ENCODE results near the gene COMMD6. TPM values are rescaled to one million over a fixed set of nuclear protein-coding genes. Genes with fewer than 3 reads are reported as not detected.

Gene COMMD6
- total RNA-seq, 1 experiment from 2014 or later = 131 TPM

GRCh38 chr13:75579529-75579928 lies 41.9 kb upstream of the COMMD6 start:
- no peak overlapping the region for H2BK15ac ChIP-seq (ENCODE audit: low read depth, low read length)
- no peak overlapping the region for H2BK20ac ChIP-seq (ENCODE audit: low read depth, low read length, poor library complexity, severe bottlenecking)
- no peaks in the 10 kb centered on the region for H3K27me3 Mint-ChIP-seq (ENCODE audit: low read depth)
- no peak overlapping the region for H3K14ac ChIP-seq (ENCODE audit: insufficient read depth, low read length)
- H3K9me3 Mint-ChIP-seq = peaks cover 10 to 12% of the 10 kb centered on the region in 2 experiments
- no peak overlapping the region for H3K56ac ChIP-seq (ENCODE audit: insufficient read length, low read depth, low read length)
- no peaks in the 10 kb centered on the region for H3K27me3 ChIP-seq (ENCODE audit: insufficient read depth, low read length)
- no peaks in the 10 kb centered on the region for H3K9me3 ChIP-seq (ENCODE audit: control insufficient read depth, low read depth, low read length)
- H3K4ac ChIP-seq (ENCODE audit: low read depth, low read length) = no peak overlapping the region
- H3K4me1 Mint-ChIP-seq = no peaks in the 10 kb centered on the region
- H3T11ph ChIP-seq (ENCODE audit: low read length) = no peak overlapping the region
- H3K4me3 Mint-ChIP-seq = no peak overlapping the region
- no peak overlapping the region for H4K5ac ChIP-seq (ENCODE audit: insufficient read length, low read depth, low read length)
- no peak overlapping the region for H2BK12ac ChIP-seq (ENCODE audit: insufficient read length, low read depth, low read length)
- no peak overlapping the region for H4K8ac ChIP-seq (replicated peaks; ENCODE audit: insufficient read length, low read depth, low read length)
- H3K4me1 ChIP-seq (ENCODE audit: insufficient read depth, low read length) = no peaks in the 10 kb centered on the region
- no peaks in the 10 kb centered on the region for H3K79me1 ChIP-seq (ENCODE audit: insufficient read depth, low read depth, low read length, poor library complexity, severe bottlenecking)
- no peak overlapping the region for H3K18ac ChIP-seq (ENCODE audit: insufficient read length, low read depth, low read length)
- H3K9ac ChIP-seq (ENCODE audit: extremely low read depth, insufficient read length, low read length) = no peak overlapping the region
- H2AFZ ChIP-seq (ENCODE audit: low read length) = no peak overlapping the region
- H2BK120ac ChIP-seq (ENCODE audit: low read depth, low read length, poor library complexity, severe bottlenecking) = no peak overlapping the region
- no peak overlapping the region for H4K91ac ChIP-seq (ENCODE audit: insufficient read length, low read depth, low read length)
- no peak overlapping the region for H3K27ac Mint-ChIP-seq
- no peak overlapping the region for H2AK5ac ChIP-seq (ENCODE audit: insufficient read length, low read length)
- DNase-seq = no peak
- no peaks in the 10 kb centered on the region for H3K23me2 ChIP-seq (ENCODE audit: insufficient read length, low read depth, low read length, poor library complexity, severe bottlenecking)
- no CpG with 5 or more reads among the region's 3 CpGs for WGBS (ENCODE audit: extremely low coverage, insufficient read length, low lambda C conversion rate)
- H2BK5ac ChIP-seq (ENCODE audit: insufficient read length, low read length) = no peak overlapping the region
- no peaks in the 10 kb centered on the region for H4K20me1 ChIP-seq (ENCODE audit: control insufficient read depth, insufficient read depth, insufficient read length)
- H3K79me2 ChIP-seq (ENCODE audit: insufficient read depth, low read length) = no peaks in the 10 kb centered on the region
- H3K4me2 ChIP-seq (ENCODE audit: insufficient read depth, insufficient read length, low read length) = no peak overlapping the region
- TF ChIP-seq, protein P1, sequence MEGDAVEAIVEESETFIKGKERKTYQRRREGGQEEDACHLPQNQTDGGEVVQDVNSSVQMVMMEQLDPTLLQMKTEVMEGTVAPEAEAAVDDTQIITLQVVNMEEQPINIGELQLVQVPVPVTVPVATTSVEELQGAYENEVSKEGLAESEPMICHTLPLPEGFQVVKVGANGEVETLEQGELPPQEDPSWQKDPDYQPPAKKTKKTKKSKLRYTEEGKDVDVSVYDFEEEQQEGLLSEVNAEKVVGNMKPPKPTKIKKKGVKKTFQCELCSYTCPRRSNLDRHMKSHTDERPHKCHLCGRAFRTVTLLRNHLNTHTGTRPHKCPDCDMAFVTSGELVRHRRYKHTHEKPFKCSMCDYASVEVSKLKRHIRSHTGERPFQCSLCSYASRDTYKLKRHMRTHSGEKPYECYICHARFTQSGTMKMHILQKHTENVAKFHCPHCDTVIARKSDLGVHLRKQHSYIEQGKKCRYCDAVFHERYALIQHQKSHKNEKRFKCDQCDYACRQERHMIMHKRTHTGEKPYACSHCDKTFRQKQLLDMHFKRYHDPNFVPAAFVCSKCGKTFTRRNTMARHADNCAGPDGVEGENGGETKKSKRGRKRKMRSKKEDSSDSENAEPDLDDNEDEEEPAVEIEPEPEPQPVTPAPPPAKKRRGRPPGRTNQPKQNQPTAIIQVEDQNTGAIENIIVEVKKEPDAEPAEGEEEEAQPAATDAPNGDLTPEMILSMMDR (conservative IDR thresholded peaks at IDR 0.05) = no peak
- H3K23ac ChIP-seq (ENCODE audit: insufficient read length, low read depth, low read length) = no peak overlapping the region
- no peak overlapping the region for H3K27ac ChIP-seq (ENCODE audit: insufficient read length, low read depth, low read length)
- H3K36me3 Mint-ChIP-seq (ENCODE audit: insufficient read depth in 1 of 3, low read depth in 3 of 3) = peaks cover 23 to 36% (median 24%) of the 10 kb centered on the region in 3 experiments

Data from H9 (cell line).